Spleen (tissue), 11 donors: ENCODE measurements around the gene TWF2. TPM values are rescaled to one million over a fixed set of nuclear protein-coding genes. Genes with fewer than 3 reads are reported as not detected.
A peak's percentile ranks its signal among the peaks of the same experiment; 100 is the strongest.

Experiments used
- DNase-seq: peaks from one replicate; pipeline ENCODE4 v3.0.0-alpha.2; 2020
- H3K27ac ChIP-seq, 8 donors: fragments of 200-600 bp; sonication (generic) in 7 of 8; 1 replicate in 4 of 8; 2 replicates in 4 of 8; pipeline versions ENCODE4 v1.5.0 to v1.8.0; 2016 to 2021; ENCODE audit warnings: inconsistent platforms in 4 of 8, mild to moderate bottlenecking in 4 of 8, moderate library complexity in 1 of 8
- H3K27me3 ChIP-seq, 7 donors: fragments of 200-600 bp; sonication (generic) in 6 of 7; replicated peaks in 1 of 7; 1 replicate in 4 of 7; 2 replicates in 3 of 7; pipeline versions ENCODE4 v1.5.0 to v1.8.0; 2016 to 2021; ENCODE audit warnings: inconsistent platforms in 3 of 7, mild to moderate bottlenecking in 1 of 7
- H3K36me3 ChIP-seq, 6 donors: fragments of 200-600 bp; sonication (generic) in 5 of 6; 1 replicate in 4 of 6; 2 replicates in 2 of 6; pipeline versions ENCODE4 v1.5.0 to v1.8.0; 2016 to 2021; ENCODE audit warnings: inconsistent platforms in 2 of 6
- H3K4me1 ChIP-seq, 6 donors: fragments of 200-600 bp; sonication (generic) in 5 of 6; 1 replicate in 3 of 6; 2 replicates in 3 of 6; pipeline versions ENCODE4 v1.5.0 to v1.8.0; 2016 to 2021; ENCODE audit warnings: inconsistent platforms in 3 of 6
- H3K4me3 ChIP-seq, 8 donors: fragments of 200-600 bp; sonication (generic) in 7 of 8; 1 replicate in 4 of 8; 2 replicates in 4 of 8; pipeline versions ENCODE4 v1.5.0 to v1.8.0; 2016 to 2021; ENCODE audit warnings: inconsistent platforms in 4 of 8, mild to moderate bottlenecking in 4 of 8, moderate library complexity in 2 of 8
- H3K9me3 ChIP-seq, 8 donors: fragments of 200-600 bp; sonication (generic) in 7 of 8; 1 replicate in 4 of 8; 2 replicates in 4 of 8; pipeline versions ENCODE4 v1.5.0 to v1.8.0; 2016 to 2021; ENCODE audit warnings: inconsistent platforms in 4 of 8
- POLR2A ChIP-seq, 3 donors: fragments of 450-650 bp; IDR thresholded peaks; one replicate each; pipeline ENCODE4 v1.5.1; 2017; ENCODE audit warnings: antibody characterized with exemption in 3 of 3, mild to moderate bottlenecking in 1 of 3
- POLR2AphosphoS5 ChIP-seq, 3 donors: sonication (generic); formaldehyde crosslinking; IDR thresholded peaks; one replicate each; pipeline ENCODE4 v1.5.1; 2017; ENCODE audit warnings: antibody characterized with exemption in 3 of 3
- WGBS, 5 donors: extraction: QIAGEN DNeasy Blood & Tissue Kit in 3 of 5; methylation state at CpG; one replicate each; pipeline versions ENCODE4 v1.1.5 to v1.1.7; 2013 to 2018; 5-methylcytosine and 5-hydroxymethylcytosine counted together
- intact Hi-C: fragments of 100-400 bp; cut with DNase I; formaldehyde crosslinking; loops from one replicate; pipeline ENCODE4 v1.15.0; 2023; ENCODE audit warnings: low total_unique reads
- microRNA-seq, 3 donors: library from miRNA; unstranded; fragments of <30 nt; microRNA quantifications; one replicate each; pipeline versions ENCODE4 to v1.1.0, GENCODE V29; 2019 to 2020
- polyA plus RNA-seq, 3 donors: library from polyadenylated mRNA; stranded (reverse); fragments of 200-250 nt; gene quantifications; one replicate each; pipeline ENCODE4 v1.2.1, GENCODE V29; 2013
- small RNA-seq, 4 donors: library from RNA; depleted of rRNA; stranded (forward); fragments of <200 nt; gene quantifications; one replicate each; pipeline ENCODE3, GENCODE V24; 2016
- total RNA-seq, 7 donors: library from RNA; depleted of rRNA in 3 of 7; stranded (reverse); fragments of >200 nt in 3 of 7; fragmentation: NEBNext Ultra II Directional in 4 of 7; extraction: Animal tissue kit (Norgen Biotek cat#: 25700) in 4 of 7; gene quantifications; one replicate each; pipeline versions ENCODE4 v1.1.0 to v1.2.1, GENCODE V29; 2016 to 2021
- TF ChIP-seq, protein P1 (sequence below), 11 experiments: fragments of 200-600 bp in 7 of 11; fragments of 450-650 bp in 4 of 11; sonication (generic) in 4 of 11; IDR thresholded peaks in 8 of 11; conservative IDR thresholded peaks in 3 of 11; 1 replicate in 7 of 11; 2 replicates in 4 of 11; pipeline versions ENCODE4 v1.4.0 to v1.8.0; 2016 to 2021; ENCODE audit warnings: antibody characterized with exemption in 11 of 11, inconsistent platforms in 4 of 11, mild to moderate bottlenecking in 1 of 11
- donor health status: healthy with polysubstance abuse.
- donor health status: DM: no; HTN: no; CAD: no; lungs with moderate emphysema.
- donor health status: DM: no; HTN: no; CAD: no.
- donor health status: Bipolar disorder and iron deficiency.
- donor health status: healthy.
- donor health status: DM: no; HTN: no; CAD: no.
- donor health status: DM: yes; HTN: yes; CAD: no.

Gene TWF2
- total and polyA plus RNA-seq, 10 donors = 47.3 to 109 (median 68.0) TPM

DNA sequence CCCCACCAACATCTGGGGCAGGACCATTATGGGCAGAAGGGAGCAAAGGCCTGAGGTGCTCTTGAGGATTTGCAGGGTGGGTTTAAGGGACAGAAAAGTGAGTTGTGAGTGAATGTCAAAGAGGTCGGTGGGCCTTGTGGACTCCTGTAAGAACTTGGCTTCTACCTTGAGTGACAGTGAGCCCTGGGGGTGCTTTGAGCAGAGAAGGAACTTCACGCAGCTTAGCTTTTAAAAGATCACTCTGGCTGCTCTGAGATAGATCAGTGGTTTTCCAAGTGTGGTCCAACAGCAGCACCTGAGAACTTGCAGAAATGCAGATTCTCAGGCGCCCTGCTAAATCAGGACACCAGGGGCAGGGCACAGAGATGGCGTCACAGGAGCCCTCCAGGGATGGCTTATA lies 56.3 kb downstream of the TWF2 start:
- 78 to 95% (median 92%) methylated on average over 3 to 4 of the region's 4 CpGs for WGBS, 5 donors

DNA sequence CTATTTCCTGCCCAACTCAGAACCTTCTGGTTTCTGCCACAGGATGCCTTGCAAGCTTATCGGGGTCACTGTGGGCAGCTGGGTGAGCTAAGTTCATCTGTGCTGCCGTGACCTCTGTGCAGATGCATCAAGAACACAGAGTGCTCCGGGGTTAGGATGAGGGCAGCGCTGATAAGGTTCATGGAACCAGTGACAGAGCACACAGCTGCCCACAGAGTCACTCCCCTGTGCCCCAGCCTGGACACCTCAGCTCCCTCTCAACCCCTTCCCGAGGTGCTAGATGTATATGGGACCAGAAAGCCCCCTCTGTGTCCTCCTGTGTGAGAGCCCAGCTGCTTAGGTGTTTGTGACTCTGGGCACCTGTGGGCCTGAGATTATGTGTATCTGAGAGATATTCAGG lies 56.8 kb downstream of the TWF2 start:
- 63 to 78% (median 72%) methylated on average over 4 to 5 of the region's 5 CpGs for WGBS, 5 donors
- intact Hi-C loops = no loop called here
- Histone ChIP-seq H3K4me1 (peaks cover 0 to 42% (median 5%) of the 10 kb centered on the region in 6 donors), H3K36me3 (no peaks in the 10 kb centered on the region), H3K27ac (peak overlapping the region in 2 of 8 donors; percentile 0 to 21), H3K4me3 (no peak overlapping the region), H3K9me3 (no peaks in the 10 kb centered on the region), H3K27me3 (no peaks in the 10 kb centered on the region)
- peak; percentile 52 for DNase-seq
- TF ChIP-seq POLR2A (IDR thresholded peaks at IDR 0.05) (no peak), POLR2AphosphoS5 (IDR thresholded peaks at IDR 0.05) (no peak)
- TF ChIP-seq, protein P1, sequence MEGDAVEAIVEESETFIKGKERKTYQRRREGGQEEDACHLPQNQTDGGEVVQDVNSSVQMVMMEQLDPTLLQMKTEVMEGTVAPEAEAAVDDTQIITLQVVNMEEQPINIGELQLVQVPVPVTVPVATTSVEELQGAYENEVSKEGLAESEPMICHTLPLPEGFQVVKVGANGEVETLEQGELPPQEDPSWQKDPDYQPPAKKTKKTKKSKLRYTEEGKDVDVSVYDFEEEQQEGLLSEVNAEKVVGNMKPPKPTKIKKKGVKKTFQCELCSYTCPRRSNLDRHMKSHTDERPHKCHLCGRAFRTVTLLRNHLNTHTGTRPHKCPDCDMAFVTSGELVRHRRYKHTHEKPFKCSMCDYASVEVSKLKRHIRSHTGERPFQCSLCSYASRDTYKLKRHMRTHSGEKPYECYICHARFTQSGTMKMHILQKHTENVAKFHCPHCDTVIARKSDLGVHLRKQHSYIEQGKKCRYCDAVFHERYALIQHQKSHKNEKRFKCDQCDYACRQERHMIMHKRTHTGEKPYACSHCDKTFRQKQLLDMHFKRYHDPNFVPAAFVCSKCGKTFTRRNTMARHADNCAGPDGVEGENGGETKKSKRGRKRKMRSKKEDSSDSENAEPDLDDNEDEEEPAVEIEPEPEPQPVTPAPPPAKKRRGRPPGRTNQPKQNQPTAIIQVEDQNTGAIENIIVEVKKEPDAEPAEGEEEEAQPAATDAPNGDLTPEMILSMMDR (IDR thresholded peaks at IDR 0.05 in 8 of 11, conservative IDR thresholded peaks at IDR 0.05 in 3 of 11) = no peak

More for the DNA sequence above, 56.3 kb downstream of the TWF2 start:
- peak; percentile 29 for DNase-seq
- no peak overlapping the region for H3K4me3 ChIP-seq
- TF ChIP-seq POLR2AphosphoS5 (IDR thresholded peaks at IDR 0.05) = no peak
- TF ChIP-seq, protein P1 (IDR thresholded peaks at IDR 0.05 in 8 of 11, conservative IDR thresholded peaks at IDR 0.05 in 3 of 11) = no peak
- no peak for TF ChIP-seq POLR2A (IDR thresholded peaks at IDR 0.05)
- peaks cover 0 to 37% (median 1%) of the 10 kb centered on the region in 6 donors for H3K4me1 ChIP-seq
- intact Hi-C loops = no loop called here
- H3K27ac ChIP-seq = peak overlapping the region in 1 of 8 donors; percentile 21
- no peaks in the 10 kb centered on the region for H3K36me3 ChIP-seq
- H3K9me3 ChIP-seq = no peaks in the 10 kb centered on the region
- H3K27me3 ChIP-seq = no peaks in the 10 kb centered on the region

DNA sequence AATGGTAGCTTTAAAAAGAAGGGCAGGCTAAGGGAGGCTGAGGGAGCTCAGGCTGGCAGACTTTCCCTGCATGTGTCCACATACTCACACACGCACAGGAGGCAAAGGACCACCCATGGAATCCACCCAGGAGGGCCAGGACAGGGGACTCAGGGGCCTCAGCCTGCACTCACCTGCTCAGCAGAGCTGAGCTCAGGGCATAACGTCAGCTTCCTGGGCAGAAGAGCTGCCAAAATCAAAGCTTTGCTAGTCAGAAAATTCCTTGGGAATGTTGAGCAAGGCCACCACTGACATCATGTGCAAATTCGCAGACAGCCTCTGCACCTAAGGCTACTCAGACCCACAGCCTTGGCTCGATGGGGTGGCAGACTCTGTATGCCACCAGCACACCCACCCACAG lies 57.4 kb downstream of the TWF2 start:
- Histone ChIP-seq H3K9me3 (no peaks in the 10 kb centered on the region), H3K36me3 (no peaks in the 10 kb centered on the region), H3K27me3 (no peaks in the 10 kb centered on the region), H3K4me3 (no peak overlapping the region), H3K27ac (peak overlapping the region in 2 of 8 donors; percentile 0 to 13), H3K4me1 (peaks cover 4 to 48% (median 11%) of the 10 kb centered on the region in 6 donors)
- intact Hi-C loops = no loop called here
- peak; percentile 43 for DNase-seq
- TF ChIP-seq, protein P1 (IDR thresholded peaks at IDR 0.05 in 8 of 11, conservative IDR thresholded peaks at IDR 0.05 in 3 of 11) = no peak
- TF ChIP-seq POLR2AphosphoS5 (IDR thresholded peaks at IDR 0.05) = no peak
- no peak for TF ChIP-seq POLR2A (IDR thresholded peaks at IDR 0.05)
- WGBS, 5 donors = 54 to 88% (median 69%) methylated on average over 3 to 4 of the region's 4 CpGs

Small RNA genes within 50 kb of the gene (microRNA-seq; reads per million reads assigned to microRNA genes)
- 129,115 to 170,998 (median 134,484) reads per million in 3 donors for gene MIRLET7G

Small RNA genes within 50 kb of the gene (small RNA-seq; reads per million reads assigned to genes)
- 1,226 to 1,798 (median 1,556) reads per million in 4 donors for gene MIRLET7G

Other genes starting within 250 kb of the TWF2 start
- gene RPL29, start 243.3 kb downstream of the TWF2 start, total RNA-seq = 1,000 to 10,000 TPM in 4 of 7 donors, 100 to 1,000 TPM in 3; 684 to 1,403 (median 1,036) TPM
- 1,000 to 10,000 TPM; 3,003 to 4,302 (median 4,113) TPM for gene RPL29, start 243.3 kb downstream of the TWF2 start, polyA plus RNA-seq
- gene DUSP7, start 182.6 kb downstream of the TWF2 start, total RNA-seq = 10 to 100 TPM; 31.5 to 68.6 (median 42.6) TPM
- 10 to 100 TPM in 1 of 3 donors, 1 to 10 TPM in 2; 5.4 to 20.1 (median 6.9) TPM for gene DUSP7, start 182.6 kb downstream of the TWF2 start, polyA plus RNA-seq
- 1 to 10 TPM; 1.6 to 4.4 (median 2.5) TPM for gene POC1A, start 84.7 kb downstream of the TWF2 start, total RNA-seq
- 1 to 10 TPM; 2.4 to 3.2 (median 3.2) TPM for gene POC1A, start 84.7 kb downstream of the TWF2 start, polyA plus RNA-seq
- gene ALAS1, start 41.0 kb downstream of the TWF2 start, total RNA-seq = 10 to 100 TPM; 25.3 to 40.8 (median 33.8) TPM
- 10 to 100 TPM; 13.0 to 25.3 (median 15.4) TPM for gene ALAS1, start 41.0 kb downstream of the TWF2 start, polyA plus RNA-seq
- 1 to 10 TPM; 2.3 to 7.7 (median 4.2) TPM for gene TLR9, start 13.5 kb downstream of the TWF2 start, total RNA-seq
- 1 to 10 TPM in 1 of 3 donors, under 1 TPM in 1, not detected in 1; 0.55 to 3.8 TPM for gene TLR9, start 13.5 kb downstream of the TWF2 start, polyA plus RNA-seq
- 10 to 100 TPM; 26.3 to 77.8 (median 55.8) TPM for gene PPM1M, start 6.6 kb upstream of the TWF2 start, total RNA-seq
- 10 to 100 TPM; 29.2 to 37.2 (median 33.6) TPM for gene PPM1M, start 6.6 kb upstream of the TWF2 start, polyA plus RNA-seq
- 10 to 100 TPM; 60.5 to 80.6 (median 72.0) TPM for gene WDR82, start 39.5 kb upstream of the TWF2 start, total RNA-seq
- gene WDR82, start 39.5 kb upstream of the TWF2 start, polyA plus RNA-seq = 10 to 100 TPM; 20.9 to 35.8 (median 23.6) TPM
- gene GLYCTK, start 48.7 kb upstream of the TWF2 start, total RNA-seq = 10 to 100 TPM; 13.4 to 31.9 (median 26.8) TPM
- 10 to 100 TPM; 14.9 to 22.5 (median 22.2) TPM for gene GLYCTK, start 48.7 kb upstream of the TWF2 start, polyA plus RNA-seq
- 10 to 100 TPM; 21.0 to 35.8 (median 27.1) TPM for gene DNAH1, start 77.2 kb upstream of the TWF2 start, total RNA-seq
- gene DNAH1, start 77.2 kb upstream of the TWF2 start, polyA plus RNA-seq = 10 to 100 TPM in 1 of 3 donors, 1 to 10 TPM in 2; 4.9 to 10.1 (median 9.7) TPM
- gene BAP1, start 170.8 kb upstream of the TWF2 start, total RNA-seq = 10 to 100 TPM; 68.1 to 82.8 (median 72.8) TPM
- 10 to 100 TPM; 44.4 to 73.7 (median 72.8) TPM for gene BAP1, start 170.8 kb upstream of the TWF2 start, polyA plus RNA-seq
- gene PHF7, start 171.5 kb upstream of the TWF2 start, total RNA-seq = 10 to 100 TPM in 1 of 7 donors, 1 to 10 TPM in 6; 4.4 to 14.2 (median 8.6) TPM
- 1 to 10 TPM; 4.6 to 7.3 (median 4.8) TPM for gene PHF7, start 171.5 kb upstream of the TWF2 start, polyA plus RNA-seq
- gene SEMA3G, start 205.9 kb upstream of the TWF2 start, total RNA-seq = 10 to 100 TPM in 5 of 7 donors, 1 to 10 TPM in 2; 7.9 to 20.2 (median 10.8) TPM
- gene SEMA3G, start 205.9 kb upstream of the TWF2 start, polyA plus RNA-seq = 1 to 10 TPM; 1.0 to 7.8 (median 3.5) TPM
- gene TNNC1, start 214.9 kb upstream of the TWF2 start, total RNA-seq = 1 to 10 TPM in 6 of 7 donors, under 1 TPM in 1; 0.74 to 2.2 (median 1.6) TPM
- gene TNNC1, start 214.9 kb upstream of the TWF2 start, polyA plus RNA-seq = 1 to 10 TPM; 2.2 to 5.8 (median 4.4) TPM
- gene NISCH, start 216.4 kb upstream of the TWF2 start, total RNA-seq = 10 to 100 TPM; 72.5 to 92.7 (median 86.2) TPM
- 10 to 100 TPM; 18.9 to 45.1 (median 41.7) TPM for gene NISCH, start 216.4 kb upstream of the TWF2 start, polyA plus RNA-seq